ENCODE data around the gene DENR.
A peak's percentile ranks its signal among the peaks of the same experiment; 100 is the strongest.
"Not testable (repeated sequence)": the region's sequence is repeated elsewhere in the genome, so short reads cannot be mapped to it uniquely, and the experiment has no call there.

DENR gene

GRCh38 chr12:122749569-122750332, 2.9 kb upstream of the DENR start:
- DNase-seq (ENCODE audit: low spot score), result no peak
- no peak for TF ChIP-seq CTCF (IDR thresholded peaks at IDR 0.05; ENCODE audit: borderline replicate concordance, control extremely low read depth, extremely low read depth, insufficient read depth, missing control alignments)
- in situ Hi-C loops (cut with MboI; ENCODE audit: low sequenced_read_pairs, unreplicated experiment), result loop anchor here (5.0 kb wide), 1 partner anchor 112 kb away; no protein-coding TSS in a partner anchor

GRCh38 chr12:122750781-122751515, 1.7 kb upstream of the DENR start:
- DNase-seq (ENCODE audit: low spot score); in situ Hi-C loops (cut with MboI; ENCODE audit: low sequenced_read_pairs, unreplicated experiment): not testable (repeated sequence)

- no peak for DNase-seq (ENCODE audit: low spot score)
Observed at GRCh38 chr12:122753319-122753650, 661 bp downstream of the DENR start.

GRCh38 chr12:122754790-122755189, 2.2 kb downstream of the DENR start:
- no peak for TF ChIP-seq CTCF (IDR thresholded peaks at IDR 0.05; ENCODE audit: borderline replicate concordance, control extremely low read depth, extremely low read depth, insufficient read depth, missing control alignments)
- DNase-seq (ENCODE audit: low spot score), result no peak
- in situ Hi-C loops (cut with MboI; ENCODE audit: low sequenced_read_pairs, unreplicated experiment), result no loop called here

More at GRCh38 chr12:122753319-122753650, 661 bp downstream of the DENR start:
- in situ Hi-C loops (cut with MboI; ENCODE audit: low sequenced_read_pairs, unreplicated experiment), result no loop called here
- TF ChIP-seq CTCF (IDR thresholded peaks at IDR 0.05; ENCODE audit: borderline replicate concordance, control extremely low read depth, extremely low read depth, insufficient read depth, missing control alignments), result no peak

- in situ Hi-C loops (cut with MboI; ENCODE audit: low sequenced_read_pairs, unreplicated experiment), result no loop called here
- no peak for TF ChIP-seq CTCF (IDR thresholded peaks at IDR 0.05; ENCODE audit: borderline replicate concordance, control extremely low read depth, extremely low read depth, insufficient read depth, missing control alignments)
- DNase-seq (ENCODE audit: low spot score), result no peak
Observed at GRCh38 chr12:122757568-122757967, 4.9 kb downstream of the DENR start.

- no peak for TF ChIP-seq CTCF (IDR thresholded peaks at IDR 0.05; ENCODE audit: borderline replicate concordance, control extremely low read depth, extremely low read depth, insufficient read depth, missing control alignments)
- in situ Hi-C loops (cut with MboI; ENCODE audit: low sequenced_read_pairs, unreplicated experiment), result no loop called here
- peak; percentile 46 for DNase-seq (ENCODE audit: low spot score)
Observed at GRCh38 chr12:122785503-122785902, 32.9 kb downstream of the DENR start.

GRCh38 chr12:122788387-122788786, 35.8 kb downstream of the DENR start:
- in situ Hi-C loops (cut with MboI; ENCODE audit: low sequenced_read_pairs, unreplicated experiment), result no loop called here
- no peak for DNase-seq (ENCODE audit: low spot score)
- no peak for TF ChIP-seq CTCF (IDR thresholded peaks at IDR 0.05; ENCODE audit: borderline replicate concordance, control extremely low read depth, extremely low read depth, insufficient read depth, missing control alignments)
